GM18520 (cell line): ENCODE data around the gene CCDC85B.
A peak's percentile ranks its signal among the peaks of the same experiment; 100 is the strongest.

Source experiments
- ATAC-seq: cut with Tn5 transposase; IDR thresholded peaks from one replicate; pipeline ENCODE4 v1.9.1; 2021; ENCODE audit not compliant: unreplicated experiment

CCDC85B gene

GRCh38 chr11:65903715-65904114, 13.2 kb downstream of the CCDC85B start:
- ATAC-seq: no peak

- ATAC-seq: no peak
These were observed 16.1 kb downstream of the CCDC85B start for GRCh38 chr11:65906602-65907001.

GRCh38 chr11:65907878-65908277, 17.4 kb downstream of the CCDC85B start:
- ATAC-seq: no peak

- no peak for ATAC-seq
These were observed 21.5 kb downstream of the CCDC85B start for GRCh38 chr11:65911682-65912568.

- ATAC-seq: no peak
These were observed 22.4 kb downstream of the CCDC85B start for GRCh38 chr11:65912845-65913244.

- ATAC-seq: no peak
These were observed 24.8 kb downstream of the CCDC85B start for GRCh38 chr11:65915101-65915820.

- no peak for ATAC-seq
These were observed 25.4 kb downstream of the CCDC85B start for GRCh38 chr11:65915821-65916251.

- no peak for ATAC-seq
These were observed 25.9 kb downstream of the CCDC85B start for GRCh38 chr11:65916391-65916790.

- ATAC-seq: no peak
These were observed 26.6 kb downstream of the CCDC85B start for GRCh38 chr11:65917077-65917433.

- no peak for ATAC-seq
These were observed 27.1 kb downstream of the CCDC85B start for GRCh38 chr11:65917434-65918210.

- peak; percentile 32 for ATAC-seq
These were observed 28.0 kb downstream of the CCDC85B start, which contains the start of gene C11orf68 for GRCh38 chr11:65918211-65919140. Gene C11orf68, minus strand, starts transcription at chr11:65919062. Its CDS starts 31 bp downstream, at chr11:65919031.

- ATAC-seq: peak; percentile 86
These were observed 28.7 kb downstream of the CCDC85B start, which contains the start of gene DRAP1 for GRCh38 chr11:65919141-65919572. Gene DRAP1, plus strand, starts transcription at chr11:65919426. Its CDS starts 76 bp downstream, at chr11:65919502.

GRCh38 chr11:65919573-65920371, 29.3 kb downstream of the CCDC85B start:
- ATAC-seq: peak; percentile 34

GRCh38 chr11:65920372-65920802, 29.9 kb downstream of the CCDC85B start:
- ATAC-seq: no peak

GRCh38 chr11:65921033-65921555, 30.6 kb downstream of the CCDC85B start:
- ATAC-seq: no peak

GRCh38 chr11:65921876-65922275, 31.4 kb downstream of the CCDC85B start:
- ATAC-seq: no peak

- ATAC-seq: no peak
These were observed 32.1 kb downstream of the CCDC85B start for GRCh38 chr11:65922565-65922964.

GRCh38 chr11:65925397-65925796, 34.9 kb downstream of the CCDC85B start:
- no peak for ATAC-seq

- no peak for ATAC-seq
These were observed 37.5 kb downstream of the CCDC85B start for GRCh38 chr11:65927904-65928397.
